Caco-2 (cell line): ENCODE results near the gene MARCKSL1. TPM values are rescaled to one million over a fixed set of nuclear protein-coding genes. Genes with fewer than 3 reads are reported as not detected.

ENCODE experiments used
- BruUV-seq: library from RNA; stranded (reverse); fragments of 400-500 nt; replicated peaks from 2 replicates; lab custom pipeline; 2021; lab: Mats Ljungman, UMichigan
- CTCF ChIA-PET: fragments of 300-600 bp; sonication (Branson Sonifier 250); formaldehyde crosslinking; loops from one replicate; lab custom pipeline; 2022; ENCODE audit warnings: antibody characterized with exemption; lab: Charles Lee
- POLR2A ChIA-PET: fragments of 300-600 bp; sonication (Branson Sonifier 250); formaldehyde crosslinking; loops from one replicate; lab custom pipeline; 2022; ENCODE audit warnings: antibody characterized with exemption; lab: Charles Lee
- DNase-seq, 2 experiments: peaks; one replicate each; pipeline versions ENCODE4 v3.0.0 to v3.0.0-alpha.2; 2020 to 2022
- H3K27me3 ChIP-seq: replicated peaks from 2 replicates; pipeline ENCODE4 v1.6.0; 2011; ENCODE audit warnings: low read length; ENCODE audit not compliant: control insufficient read depth, insufficient read depth
- H3K36me3 ChIP-seq: 2 replicates; pipeline ENCODE4 v1.5.1; 2011; ENCODE audit warnings: low read length; ENCODE audit not compliant: control insufficient read depth, insufficient read depth
- H3K4me1 ChIP-seq: fragments of 250-450 bp; sonication (Bioruptor Pico); 2 replicates; pipeline ENCODE4 v1.5.1; 2020; ENCODE audit warnings: mild to moderate bottlenecking
- H3K4me3 ChIP-seq: 2 replicates; pipeline ENCODE4 v1.5.1; 2011; ENCODE audit warnings: low read depth, mild to moderate bottlenecking, control low read depth, low read length
- H3K9me3 ChIP-seq: fragments of 250-450 bp; sonication (Bioruptor Pico); 2 replicates; pipeline ENCODE4 v1.5.1; 2020; ENCODE audit warnings: mild to moderate bottlenecking, moderate library complexity
- H3K27ac Mint-ChIP-seq: one replicate; pipeline ENCODE4 v1.8.0; 2022; ENCODE audit warnings: mixed read lengths; ENCODE audit not compliant: unreplicated experiment
- H3K27me3 Mint-ChIP-seq: one replicate; pipeline ENCODE4 v1.8.0; 2022; ENCODE audit warnings: mixed read lengths; ENCODE audit not compliant: insufficient read depth, unreplicated experiment
- H3K36me3 Mint-ChIP-seq: one replicate; pipeline ENCODE4 v1.8.0; 2022; ENCODE audit warnings: mild to moderate bottlenecking, mixed read lengths; ENCODE audit not compliant: insufficient read depth, unreplicated experiment
- H3K4me1 Mint-ChIP-seq: one replicate; pipeline ENCODE4 v1.8.0; 2022; ENCODE audit warnings: low read depth, mixed read lengths; ENCODE audit not compliant: unreplicated experiment
- H3K4me3 Mint-ChIP-seq: one replicate; pipeline ENCODE4 v1.8.0; 2022; ENCODE audit warnings: mild to moderate bottlenecking, moderate library complexity, mixed read lengths; ENCODE audit not compliant: unreplicated experiment
- H3K9me3 Mint-ChIP-seq: one replicate; pipeline ENCODE4 v1.8.0; 2022; ENCODE audit warnings: mixed read lengths; ENCODE audit not compliant: unreplicated experiment
- intact Hi-C: fragments of 100-400 bp; cut with micrococcal nuclease; formaldehyde crosslinking; loops from one replicate; pipeline ENCODE4 v1.10.0; 2022; ENCODE audit not compliant: unreplicated experiment
- total RNA-seq: library from RNA; stranded (reverse); gene quantifications from 2 replicates; pipeline ENCODE4 v1.2.3, GENCODE V29; 2022
- TF ChIP-seq, protein P1 (sequence below), 2 experiments: fragments of 200-600 bp in 1 of 2; IDR thresholded peaks; 1 replicate in 1 of 2; 2 replicates in 1 of 2; pipeline versions ENCODE4 v1.5.1 to v1.8.0; 2011 to 2022; ENCODE audit warnings: antibody characterized with exemption in 1 of 2, control low read depth in 1 of 2, inconsistent platforms in 1 of 2, low read depth in 1 of 2, low read length in 1 of 2, mild to moderate bottlenecking in 1 of 2, moderate library complexity in 1 of 2; ENCODE audit not compliant: insufficient read depth in 1 of 2, severe bottlenecking in 1 of 2, unreplicated experiment in 1 of 2

The MARCKSL1 gene
- total RNA-seq, 1 experiment from 2014 or later = 150 TPM

DNA sequence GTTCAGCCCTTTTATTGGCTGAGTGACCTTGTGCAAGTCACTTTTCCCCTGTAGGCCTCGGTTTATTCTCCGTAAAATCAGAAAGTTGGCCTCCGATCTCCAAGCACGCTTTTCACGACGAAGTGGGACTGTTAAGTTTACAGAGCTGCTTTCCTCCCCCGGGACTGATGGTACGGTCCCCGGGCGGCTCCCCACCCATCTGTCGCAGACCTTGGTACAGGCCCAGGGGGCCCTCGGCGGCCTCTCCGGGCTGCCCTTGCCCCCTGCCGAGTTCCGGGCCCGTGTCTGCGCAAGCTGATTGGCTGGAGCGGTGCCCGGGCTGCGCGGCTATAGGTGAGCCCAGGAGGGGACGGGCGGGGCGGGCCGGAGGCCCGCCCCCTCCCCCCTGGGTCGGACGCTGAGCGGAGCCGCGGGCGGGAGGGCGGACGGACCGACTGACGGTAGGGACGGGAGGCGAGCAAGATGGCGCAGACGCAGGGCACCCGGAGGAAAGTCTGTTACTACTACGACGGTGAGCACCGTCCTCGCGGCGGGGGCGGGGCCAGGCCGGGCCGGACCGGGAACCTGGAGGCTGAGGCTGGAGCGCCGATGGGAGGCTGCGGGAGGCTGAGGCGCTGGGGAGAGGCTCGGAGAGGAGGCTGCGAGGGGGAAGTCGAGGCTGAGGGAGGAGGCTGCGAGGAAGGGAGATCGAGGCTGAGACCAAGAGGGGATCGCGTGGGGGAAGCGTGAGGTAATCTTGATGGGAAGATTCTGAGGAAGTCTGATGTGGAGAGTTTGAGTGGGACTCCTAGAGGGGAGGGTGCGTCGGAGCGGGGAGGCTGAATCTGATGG, 44.1 kb downstream of the MARCKSL1 start, which contains the start of gene HDAC1:
TSS of gene HDAC1 (plus strand) at position 376 of the 831 bp plus-strand sequence. CDS start at position 463, 87 bp downstream.
- ChIA-PET CTCF (interaction anchor here (0.5 to 2.2 kb wide), 3 partner anchors 34 to 60 kb away, joined by 3 to 8 read pairs (median 5); no protein-coding TSS in a partner anchor), POLR2A (interaction anchor here (0.7 to 2.0 kb wide), 2 partner anchors 32 to 44 kb away, joined by 4 to 9 read pairs; partner anchors contain the start of gene MARCKSL1)
- Mint-ChIP-seq H3K4me1 (peaks cover 11% of the 10 kb centered on the region), H3K9me3 (no peaks in the 10 kb centered on the region), H3K36me3 (peaks cover 22% of the 10 kb centered on the region), H3K27me3 (no peaks in the 10 kb centered on the region), H3K4me3 (peak within 1 kb of the TSS; percentile 96), H3K27ac (peak within 1 kb of the TSS; percentile 91)
- no TSS peak for BruUV-seq
- Histone ChIP-seq H3K9me3 (no peaks in the 10 kb centered on the region), H3K4me3 (peak within 1 kb of the TSS; percentile 91), H3K36me3 (no peaks in the 10 kb centered on the region), H3K4me1 (no peaks in the 10 kb centered on the region), H3K27me3 (no peaks in the 10 kb centered on the region)
- TF ChIP-seq, protein P1, sequence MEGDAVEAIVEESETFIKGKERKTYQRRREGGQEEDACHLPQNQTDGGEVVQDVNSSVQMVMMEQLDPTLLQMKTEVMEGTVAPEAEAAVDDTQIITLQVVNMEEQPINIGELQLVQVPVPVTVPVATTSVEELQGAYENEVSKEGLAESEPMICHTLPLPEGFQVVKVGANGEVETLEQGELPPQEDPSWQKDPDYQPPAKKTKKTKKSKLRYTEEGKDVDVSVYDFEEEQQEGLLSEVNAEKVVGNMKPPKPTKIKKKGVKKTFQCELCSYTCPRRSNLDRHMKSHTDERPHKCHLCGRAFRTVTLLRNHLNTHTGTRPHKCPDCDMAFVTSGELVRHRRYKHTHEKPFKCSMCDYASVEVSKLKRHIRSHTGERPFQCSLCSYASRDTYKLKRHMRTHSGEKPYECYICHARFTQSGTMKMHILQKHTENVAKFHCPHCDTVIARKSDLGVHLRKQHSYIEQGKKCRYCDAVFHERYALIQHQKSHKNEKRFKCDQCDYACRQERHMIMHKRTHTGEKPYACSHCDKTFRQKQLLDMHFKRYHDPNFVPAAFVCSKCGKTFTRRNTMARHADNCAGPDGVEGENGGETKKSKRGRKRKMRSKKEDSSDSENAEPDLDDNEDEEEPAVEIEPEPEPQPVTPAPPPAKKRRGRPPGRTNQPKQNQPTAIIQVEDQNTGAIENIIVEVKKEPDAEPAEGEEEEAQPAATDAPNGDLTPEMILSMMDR (IDR thresholded peaks at IDR 0.05; ENCODE audit: insufficient read depth in 1 of 2, low read depth in 1 of 2, low read length in 1 of 2, severe bottlenecking in 1 of 2, unreplicated experiment in 1 of 2) = no peak
- intact Hi-C loops = loop anchor here (2.0 kb wide), 1 partner anchor 69 kb away; the partner anchor contains the start of genes EIF3I and TMEM234
- peak; percentile 95 to 96 for DNase-seq

DNA sequence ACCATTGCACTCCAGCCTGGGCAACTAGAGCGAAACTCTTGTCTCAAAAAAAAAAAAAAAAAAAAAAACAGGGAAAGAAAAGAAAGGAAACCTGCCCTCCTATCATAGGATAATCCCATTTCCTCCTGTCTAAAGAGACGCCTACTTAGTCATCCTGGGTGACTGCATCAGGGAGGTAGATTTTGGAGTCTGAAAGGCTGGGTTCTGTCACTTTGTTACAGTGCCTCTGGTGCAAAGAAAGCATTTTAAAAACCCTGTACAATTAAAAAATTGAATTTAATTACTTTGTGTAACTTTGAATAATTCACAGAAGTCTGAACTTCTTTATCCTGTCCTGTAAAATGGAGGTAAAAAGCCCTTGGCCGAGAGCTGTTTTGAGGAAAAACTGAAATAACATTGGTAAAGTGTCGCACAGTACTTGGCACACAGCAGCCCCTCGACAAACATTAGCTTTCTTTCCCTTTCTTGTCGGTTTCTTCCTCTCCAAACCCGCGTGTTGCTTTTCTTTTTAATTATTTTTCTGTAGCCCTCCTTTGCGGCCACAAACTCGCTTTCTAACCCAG, 44.8 kb downstream of the MARCKSL1 start:
- H3K9me3 Mint-ChIP-seq = no peaks in the 10 kb centered on the region
- Histone ChIP-seq H3K4me1 (no peaks in the 10 kb centered on the region), H3K4me3 (peak overlapping the region; percentile 28), H3K27me3 (no peaks in the 10 kb centered on the region), H3K9me3 (no peaks in the 10 kb centered on the region), H3K36me3 (no peaks in the 10 kb centered on the region)
- TF ChIP-seq, protein P1 (IDR thresholded peaks at IDR 0.05; ENCODE audit: insufficient read depth in 1 of 2, low read depth in 1 of 2, low read length in 1 of 2, severe bottlenecking in 1 of 2, unreplicated experiment in 1 of 2) = no peak
- H3K36me3 Mint-ChIP-seq = peaks cover 22% of the 10 kb centered on the region
- TSS peak; percentile 96 for BruUV-seq
- CTCF ChIA-PET = interaction anchor here (0.9 to 2.2 kb wide), 2 partner anchors 50 to 60 kb away, joined by 4 to 8 read pairs; no protein-coding TSS in a partner anchor
- H3K4me1 Mint-ChIP-seq = peaks cover 6% of the 10 kb centered on the region
- peak overlapping the region; percentile 91 for H3K27ac Mint-ChIP-seq
- POLR2A ChIA-PET = interaction anchor here (0.7 to 2.0 kb wide), 2 partner anchors 33 to 45 kb away, joined by 4 to 9 read pairs; partner anchors contain the start of gene MARCKSL1
- no peak for DNase-seq
- peak overlapping the region; percentile 96 for H3K4me3 Mint-ChIP-seq
- H3K27me3 Mint-ChIP-seq = no peaks in the 10 kb centered on the region
- intact Hi-C loops = no loop called here

DNA sequence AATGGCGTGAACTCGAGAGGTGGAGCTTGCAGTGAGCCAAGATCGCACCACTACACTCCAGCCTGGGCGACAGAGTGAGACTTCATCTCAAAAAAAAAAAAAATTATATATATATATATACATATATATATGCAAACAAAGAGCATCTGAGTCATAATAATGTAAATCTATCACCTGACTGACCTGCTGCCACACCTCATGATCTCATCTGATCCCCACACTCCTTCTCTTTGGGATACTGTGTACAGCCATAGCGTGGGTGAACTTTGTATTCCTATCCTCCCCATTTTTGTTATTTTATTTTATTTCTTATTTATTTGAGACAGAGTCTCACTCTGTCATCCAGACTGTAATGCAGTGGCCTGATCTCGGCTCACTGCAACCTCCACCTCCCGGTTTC, 46.8 kb downstream of the MARCKSL1 start:
- H3K4me3 Mint-ChIP-seq = no peak overlapping the region
- peaks cover 6% of the 10 kb centered on the region for H3K4me1 Mint-ChIP-seq
- BruUV-seq = no TSS peak
- no peak overlapping the region for H3K27ac Mint-ChIP-seq
- Histone ChIP-seq H3K9me3 (no peaks in the 10 kb centered on the region), H3K27me3 (no peaks in the 10 kb centered on the region), H3K4me1 (no peaks in the 10 kb centered on the region), H3K4me3 (no peak overlapping the region), H3K36me3 (no peaks in the 10 kb centered on the region)
- H3K36me3 Mint-ChIP-seq = peaks cover 16% of the 10 kb centered on the region
- intact Hi-C loops = no loop called here
- no peak for DNase-seq
- TF ChIP-seq, protein P1 (IDR thresholded peaks at IDR 0.05; ENCODE audit: insufficient read depth in 1 of 2, low read depth in 1 of 2, low read length in 1 of 2, severe bottlenecking in 1 of 2, unreplicated experiment in 1 of 2) = no peak
- no peaks in the 10 kb centered on the region for H3K9me3 Mint-ChIP-seq
- POLR2A ChIA-PET = no interaction called here
- no peaks in the 10 kb centered on the region for H3K27me3 Mint-ChIP-seq
- CTCF ChIA-PET = no interaction called here
